ENCODE data around the gene BMF.

Gene BMF

GRCh38 chr15:40054605-40054854, 54.1 kb downstream of the BMF start:
- DNase-seq (ENCODE audit: low read depth), result no peak
- TF ChIP-seq CTCF (conservative IDR thresholded peaks at IDR 0.05; ENCODE audit: low read depth, low read length), result no peak
- H3K4me3 ChIP-seq (ENCODE audit: low read length), result no peak overlapping the region

GRCh38 chr15:40053831-40054604, 54.7 kb downstream of the BMF start:
- no peak for DNase-seq (ENCODE audit: low read depth)
- TF ChIP-seq CTCF (conservative IDR thresholded peaks at IDR 0.05; ENCODE audit: low read depth, low read length), result no peak
- H3K4me3 ChIP-seq (ENCODE audit: low read length), result no peak overlapping the region

GRCh38 chr15:40053079-40053830, 55.4 kb downstream of the BMF start:
- H3K4me3 ChIP-seq (ENCODE audit: low read length), result no peak overlapping the region
- TF ChIP-seq CTCF (conservative IDR thresholded peaks at IDR 0.05; ENCODE audit: low read depth, low read length), result peak; percentile 30
- DNase-seq (ENCODE audit: low read depth), result no peak

- no peak overlapping the region for H3K4me3 ChIP-seq (ENCODE audit: low read length)
- no peak for TF ChIP-seq CTCF (conservative IDR thresholded peaks at IDR 0.05; ENCODE audit: low read depth, low read length)
- no peak for DNase-seq (ENCODE audit: low read depth)
These were observed 56.1 kb downstream of the BMF start for GRCh38 chr15:40052604-40053003.

GRCh38 chr15:40051616-40052415, 56.9 kb downstream of the BMF start:
- DNase-seq (ENCODE audit: low read depth), result no peak
- H3K4me3 ChIP-seq (ENCODE audit: low read length), result no peak overlapping the region
- TF ChIP-seq CTCF (conservative IDR thresholded peaks at IDR 0.05; ENCODE audit: low read depth, low read length), result no peak

- DNase-seq (ENCODE audit: low read depth), result no peak
- TF ChIP-seq CTCF (conservative IDR thresholded peaks at IDR 0.05; ENCODE audit: low read depth, low read length), result no peak
- no peak overlapping the region for H3K4me3 ChIP-seq (ENCODE audit: low read length)
These were observed 57.8 kb downstream of the BMF start for GRCh38 chr15:40050788-40051470.
